HL-60 (cell line): ENCODE data around the gene CCDC74B.

ENCODE experiments used
- CTCF ChIP-seq: IDR thresholded peaks from one replicate; pipeline ENCODE4 v1.5.1; 2011; ENCODE audit warnings: low read length, control low read depth, inconsistent platforms; ENCODE audit not compliant: insufficient read depth
- GABPA ChIP-seq: IDR thresholded peaks from 2 replicates; pipeline ENCODE4 v1.6.1; 2012; ENCODE audit warnings: low read depth
- POLR2AphosphoS5 ChIP-seq: IDR thresholded peaks from 2 replicates; pipeline ENCODE4 v1.6.1; 2012; ENCODE audit warnings: low read depth
- REST ChIP-seq: IDR thresholded peaks from 2 replicates; pipeline ENCODE4 v1.6.1; 2012; ENCODE audit warnings: low read depth; ENCODE audit not compliant: insufficient replicate concordance
- SPI1 ChIP-seq: IDR thresholded peaks from 2 replicates; pipeline ENCODE4 v1.6.1; 2012; ENCODE audit warnings: low read depth, mild to moderate bottlenecking, borderline replicate concordance

DNA sequence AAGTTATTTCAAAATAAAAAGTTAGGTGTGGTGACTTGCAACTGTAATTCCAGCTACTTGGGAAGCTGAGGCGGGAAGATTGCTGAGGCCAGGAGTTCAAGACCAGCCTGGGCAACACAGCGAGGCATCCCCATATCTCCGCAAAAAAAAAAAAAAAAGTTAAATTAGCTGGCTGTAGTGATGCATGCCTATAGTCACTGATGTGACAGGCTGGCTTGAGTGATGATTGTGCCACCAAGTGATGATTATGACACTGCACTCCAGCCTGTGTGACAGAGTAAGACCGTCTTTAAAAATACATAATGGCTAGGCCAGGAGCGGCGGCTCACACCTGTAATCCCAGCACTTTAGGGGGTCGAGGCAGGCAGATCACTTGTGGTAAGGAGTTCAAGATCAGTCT lies 25.0 kb upstream of the CCDC74B start:
- TF ChIP-seq CTCF (no peak), REST (no peak), POLR2AphosphoS5 (no peak), SPI1 (no peak), GABPA (no peak)
